ENCODE results near the gene ZNF14.
A peak's percentile ranks its signal among the peaks of the same experiment; 100 is the strongest.
"Not testable (repeated sequence)": the region's sequence is repeated elsewhere in the genome, so short reads cannot be mapped to it uniquely, and the experiment has no call there.

Gene ZNF14

DNA sequence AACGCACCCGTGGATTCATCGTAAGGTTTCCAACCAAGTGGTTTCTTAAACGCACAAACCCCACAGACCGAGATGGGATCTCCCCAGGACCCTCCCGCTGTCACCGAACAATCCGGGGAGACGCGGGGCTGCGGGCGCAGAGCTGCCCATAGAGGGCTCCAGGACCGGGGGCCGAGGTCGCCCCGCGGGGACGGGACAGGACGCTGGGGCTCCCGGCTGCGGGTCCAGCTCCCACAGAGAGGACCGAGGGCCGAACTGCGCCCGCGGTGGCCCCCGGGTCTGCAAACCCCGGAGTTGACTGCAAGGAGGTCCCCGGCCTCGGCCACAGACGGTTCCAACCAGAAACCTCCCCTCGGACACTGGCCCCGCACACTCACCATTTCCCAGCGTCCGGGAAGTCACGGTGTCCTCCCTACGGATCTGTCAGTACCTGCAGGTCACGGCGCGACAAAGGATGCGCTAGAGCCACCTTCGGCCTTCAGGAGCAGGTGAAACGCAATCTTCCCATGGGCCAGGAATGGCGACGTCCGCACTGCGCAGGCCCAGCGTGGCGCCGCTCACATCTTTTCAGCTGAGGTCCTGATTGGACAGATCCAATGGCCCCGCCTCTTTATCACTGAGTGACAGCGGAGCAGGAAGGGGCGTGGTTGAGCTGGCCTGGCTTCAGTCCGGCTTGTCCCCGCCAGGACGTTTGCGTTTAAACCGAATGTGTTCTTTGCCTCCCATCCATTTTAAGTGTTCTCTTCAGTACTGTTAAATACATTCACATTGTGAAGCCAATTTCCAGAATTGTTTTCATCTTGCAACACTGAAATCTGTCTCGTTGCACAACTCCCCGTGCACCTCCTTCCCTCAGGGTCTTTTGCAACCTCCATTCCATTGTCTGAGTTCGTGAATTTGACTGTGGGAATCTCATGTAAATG, at the start of gene ZNF14:
Gene ZNF14 (minus strand): TSS at position 534 of the 923 bp plus-strand sequence. CDS start 154 bp downstream, at position 380.
- peaks cover 27% of the 10 kb centered on the region for H3K36me3 Mint-ChIP-seq
- H3K27ac Mint-ChIP-seq, result peak within 1 kb of the TSS; percentile 96
- H3K9me3 Mint-ChIP-seq, result no peaks in the 10 kb centered on the region
- no peaks in the 10 kb centered on the region for H3K27me3 Mint-ChIP-seq
- H3K4me3 Mint-ChIP-seq, result peak within 1 kb of the TSS; percentile 100
- H3K4me1 Mint-ChIP-seq, result peaks cover 21% of the 10 kb centered on the region

DNA sequence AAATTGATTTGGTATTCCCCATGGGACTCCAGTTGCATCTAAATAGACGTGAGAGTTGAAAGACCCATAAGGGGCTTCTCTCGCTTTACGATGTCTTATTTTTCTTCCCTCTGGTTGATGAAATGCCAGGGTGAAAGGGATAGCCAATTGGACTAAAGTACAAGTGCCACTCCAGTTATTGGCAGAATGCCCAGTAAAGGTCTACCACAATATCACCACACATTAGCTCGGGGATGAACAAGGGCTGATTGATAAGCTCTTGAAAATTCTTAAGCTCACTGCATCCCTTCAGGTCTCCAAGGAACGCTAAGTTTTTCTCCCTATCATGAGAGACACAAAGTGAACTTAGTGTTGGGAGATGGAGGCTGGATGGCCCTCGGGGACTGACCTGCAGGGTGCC, 48.9 kb upstream of the ZNF14 start:
- peak overlapping the region; percentile 26 for H3K4me3 Mint-ChIP-seq
- H3K36me3 Mint-ChIP-seq, result peaks cover 43% of the 10 kb centered on the region
- peaks cover 14% of the 10 kb centered on the region for H3K9me3 Mint-ChIP-seq

DNA sequence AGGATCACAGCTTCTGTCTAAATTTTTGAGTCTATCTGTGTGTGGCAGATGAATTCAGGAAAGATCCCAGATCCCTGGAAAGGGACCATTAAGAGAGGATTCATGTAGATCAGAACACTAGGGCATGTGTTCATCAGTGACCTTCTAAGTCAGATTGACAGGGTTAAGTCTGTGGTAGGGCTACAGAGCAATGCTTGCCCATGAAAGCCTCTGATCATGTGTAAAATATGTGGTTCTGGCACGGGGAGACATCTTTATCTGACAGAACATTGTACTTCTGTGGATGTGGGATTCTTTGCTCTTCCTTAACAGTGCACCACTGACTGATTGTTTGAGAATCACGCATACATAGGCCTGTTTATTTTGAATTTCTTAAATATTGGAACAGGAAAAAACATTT, 45.8 kb upstream of the ZNF14 start:
- H3K36me3 Mint-ChIP-seq, result peaks cover 27% of the 10 kb centered on the region
- H3K27me3 Mint-ChIP-seq, result no peaks in the 10 kb centered on the region
- peaks cover 6% of the 10 kb centered on the region for H3K9me3 Mint-ChIP-seq
- H3K4me1 Mint-ChIP-seq, result peaks cover 69% of the 10 kb centered on the region
- H3K27ac Mint-ChIP-seq, result peak overlapping the region; percentile 52
- peak overlapping the region; percentile 99 for H3K4me3 Mint-ChIP-seq

More for the DNA sequence above, 48.9 kb upstream of the ZNF14 start:
- H3K27ac Mint-ChIP-seq, H3K27me3 Mint-ChIP-seq: not testable (repeated sequence)
- peaks cover 76% of the 10 kb centered on the region for H3K4me1 Mint-ChIP-seq

DNA sequence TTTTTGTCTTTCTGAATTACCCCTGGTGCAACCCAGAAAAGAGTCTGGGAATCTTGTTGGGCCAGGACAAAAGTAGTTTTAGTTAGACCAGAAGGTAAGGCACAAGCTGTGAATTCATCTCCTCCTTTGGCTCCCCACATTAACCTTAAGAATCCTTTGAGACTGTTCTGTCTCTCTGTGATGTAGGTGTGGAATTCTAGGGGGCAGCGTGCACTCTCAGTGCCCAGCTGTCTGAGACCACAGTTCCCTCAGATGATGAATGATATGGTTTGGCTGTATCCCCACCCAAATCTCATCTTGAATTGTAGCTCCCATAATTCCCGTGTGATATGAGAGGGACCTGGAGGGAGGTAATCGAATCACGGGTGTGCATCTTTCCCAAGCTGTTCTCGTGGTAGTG, 44.8 kb upstream of the ZNF14 start:
- H3K27ac Mint-ChIP-seq, result peak overlapping the region; percentile 26
- H3K9me3 Mint-ChIP-seq, result peaks cover 5% of the 10 kb centered on the region
- peak overlapping the region; percentile 99 for H3K4me3 Mint-ChIP-seq
- peaks cover 64% of the 10 kb centered on the region for H3K4me1 Mint-ChIP-seq
- H3K36me3 Mint-ChIP-seq, result peaks cover 27% of the 10 kb centered on the region
- H3K27me3 Mint-ChIP-seq, result no peaks in the 10 kb centered on the region

DNA sequence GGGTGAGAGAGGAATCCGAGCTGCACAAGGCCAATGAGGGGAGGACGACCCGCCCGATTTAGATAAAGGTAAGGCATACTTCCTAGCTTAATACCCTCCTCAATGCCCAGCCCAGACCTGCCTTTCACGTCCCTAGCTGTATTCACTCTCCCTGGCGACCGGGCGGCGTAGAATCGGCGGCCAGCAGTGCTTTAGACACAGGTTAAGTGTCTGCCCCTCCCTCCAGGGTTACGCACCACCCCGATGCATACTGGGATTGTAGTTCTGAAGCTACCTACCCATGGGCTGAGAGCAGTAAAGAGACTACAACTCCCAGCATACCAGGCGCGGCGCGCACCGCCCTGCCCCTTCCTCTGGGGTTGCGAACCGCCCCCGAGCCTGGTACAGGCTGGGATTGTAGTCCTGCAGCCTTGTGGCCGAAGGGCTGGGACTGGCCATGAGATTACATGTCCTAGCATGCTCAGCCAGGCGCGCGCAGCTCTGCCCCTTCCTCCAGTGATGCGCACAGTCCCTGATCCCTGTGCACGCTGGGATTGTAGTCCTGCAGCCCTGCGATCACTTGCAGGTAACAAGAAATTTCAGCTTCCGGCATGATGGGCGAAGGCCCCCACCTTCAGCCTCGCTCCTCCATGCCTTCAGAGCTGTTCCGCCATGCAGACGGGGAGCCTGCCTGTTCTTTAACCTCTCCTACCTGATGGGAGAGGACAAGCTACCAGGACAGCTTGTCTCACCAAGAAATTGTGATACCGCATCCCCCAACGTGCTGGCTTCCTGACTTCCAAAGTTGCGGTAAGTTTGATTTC, 43.5 kb upstream of the ZNF14 start:
- peak overlapping the region; percentile 99 for H3K4me3 Mint-ChIP-seq
- H3K27me3 Mint-ChIP-seq, result no peaks in the 10 kb centered on the region
- peak overlapping the region; percentile 95 for H3K27ac Mint-ChIP-seq
- H3K9me3 Mint-ChIP-seq, result no peaks in the 10 kb centered on the region
- H3K4me1 Mint-ChIP-seq, result peaks cover 52% of the 10 kb centered on the region
- peaks cover 21% of the 10 kb centered on the region for H3K36me3 Mint-ChIP-seq

DNA sequence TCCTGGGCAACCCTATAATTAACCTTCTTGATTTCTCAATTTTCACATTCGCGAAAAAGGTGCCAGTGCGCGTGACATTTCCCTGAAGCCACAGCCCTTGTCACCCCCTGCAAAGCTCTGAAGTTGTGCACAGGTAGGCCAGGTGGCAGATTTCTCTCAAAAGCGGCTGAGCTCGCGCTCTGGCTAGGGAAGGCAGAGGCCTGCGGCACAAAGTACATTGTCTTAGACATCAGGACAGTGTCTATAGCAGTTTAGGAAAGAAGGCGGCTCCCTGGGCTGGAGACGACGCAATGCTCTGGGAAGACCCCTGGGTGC, 42.9 kb upstream of the ZNF14 start:
- H3K36me3 Mint-ChIP-seq, result peaks cover 18% of the 10 kb centered on the region
- H3K9me3 Mint-ChIP-seq, result no peaks in the 10 kb centered on the region
- peaks cover 49% of the 10 kb centered on the region for H3K4me1 Mint-ChIP-seq
- H3K27me3 Mint-ChIP-seq, result no peaks in the 10 kb centered on the region
- peak overlapping the region; percentile 99 for H3K4me3 Mint-ChIP-seq
- H3K27ac Mint-ChIP-seq, result peak overlapping the region; percentile 95

DNA sequence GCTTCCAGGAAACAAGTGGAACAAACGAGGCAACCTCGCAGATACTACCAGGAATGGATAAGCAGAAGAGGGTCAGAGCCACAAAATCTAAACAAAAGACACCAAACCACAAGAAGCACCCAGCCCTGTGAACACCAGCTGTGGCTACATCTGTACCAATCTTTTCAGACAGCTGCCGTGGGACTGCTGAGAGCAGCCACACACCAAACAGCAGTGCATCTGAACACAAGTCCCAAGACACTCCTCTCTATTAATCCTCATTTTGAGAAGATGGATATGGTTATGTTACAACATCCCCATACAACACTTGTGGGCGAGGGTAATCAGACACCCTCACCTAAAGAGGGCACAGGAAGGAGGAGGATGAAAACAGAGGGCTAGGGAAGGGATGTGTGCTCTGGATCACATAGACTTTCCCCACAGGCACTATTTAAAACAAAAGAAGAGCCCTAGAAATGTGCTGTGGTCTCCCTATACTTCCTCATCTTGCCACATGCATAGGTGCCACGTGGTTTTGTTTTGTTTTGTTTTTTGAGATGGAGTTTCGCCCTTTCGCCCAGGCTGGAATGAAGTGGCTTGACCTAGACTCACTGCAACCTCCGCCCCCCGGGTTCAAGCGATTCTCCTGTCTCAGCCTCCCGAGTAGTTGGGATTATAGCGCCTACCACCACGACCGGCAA, 41.6 kb upstream of the ZNF14 start:
- peaks cover 38% of the 10 kb centered on the region for H3K4me1 Mint-ChIP-seq
- H3K27me3 Mint-ChIP-seq, result no peaks in the 10 kb centered on the region
- no peak overlapping the region for H3K4me3 Mint-ChIP-seq
- H3K27ac Mint-ChIP-seq, result no peak overlapping the region
- no peaks in the 10 kb centered on the region for H3K9me3 Mint-ChIP-seq
- peaks cover 10% of the 10 kb centered on the region for H3K36me3 Mint-ChIP-seq

DNA sequence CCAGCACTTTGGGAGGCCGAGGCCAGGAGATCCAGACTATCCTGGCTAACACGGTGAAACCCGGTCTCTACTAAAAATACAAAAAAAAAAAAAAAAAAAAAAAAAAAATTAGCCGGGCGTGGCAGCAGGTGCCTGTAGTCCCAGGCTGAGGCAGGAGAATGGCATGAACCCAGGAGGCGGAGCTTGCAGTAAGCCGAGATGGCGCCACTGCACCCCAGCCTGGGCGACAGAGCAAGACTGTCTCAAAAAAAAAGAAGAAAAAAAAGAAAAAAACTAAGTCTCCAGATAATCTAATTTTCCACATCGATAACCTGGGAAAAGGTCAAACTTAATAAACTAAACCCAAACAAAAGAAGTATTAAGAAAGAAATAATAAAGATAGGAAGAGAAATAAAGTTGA, 39.1 kb upstream of the ZNF14 start:
- not testable (repeated sequence) for H3K9me3 Mint-ChIP-seq, H3K27me3 Mint-ChIP-seq, H3K36me3 Mint-ChIP-seq, H3K4me3 Mint-ChIP-seq, H3K27ac Mint-ChIP-seq
- H3K4me1 Mint-ChIP-seq, result peaks cover 13% of the 10 kb centered on the region

DNA sequence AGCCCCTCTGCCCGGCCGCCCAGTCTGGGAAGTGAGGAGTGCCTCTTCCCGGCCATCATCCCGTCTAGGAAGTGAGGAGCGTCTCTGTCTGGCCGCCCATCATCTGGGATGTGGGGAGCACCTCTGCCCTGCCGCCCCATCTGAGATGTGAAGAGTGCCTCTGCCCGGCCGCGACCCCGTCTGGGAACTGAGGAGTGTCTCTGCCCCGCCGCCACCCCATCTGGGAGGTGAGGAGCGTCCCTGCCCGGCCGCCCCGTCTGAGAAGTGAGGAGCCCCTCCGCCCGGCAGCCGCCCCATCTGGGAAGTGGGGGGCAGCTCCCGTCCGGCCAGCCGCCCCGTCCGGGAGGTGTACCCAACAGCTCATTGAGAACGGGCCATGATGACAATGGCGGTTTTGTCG, 37.1 kb upstream of the ZNF14 start:
- H3K4me1 Mint-ChIP-seq, H3K4me3 Mint-ChIP-seq, H3K27me3 Mint-ChIP-seq, H3K27ac Mint-ChIP-seq, H3K36me3 Mint-ChIP-seq, H3K9me3 Mint-ChIP-seq: not testable (repeated sequence)

DNA sequence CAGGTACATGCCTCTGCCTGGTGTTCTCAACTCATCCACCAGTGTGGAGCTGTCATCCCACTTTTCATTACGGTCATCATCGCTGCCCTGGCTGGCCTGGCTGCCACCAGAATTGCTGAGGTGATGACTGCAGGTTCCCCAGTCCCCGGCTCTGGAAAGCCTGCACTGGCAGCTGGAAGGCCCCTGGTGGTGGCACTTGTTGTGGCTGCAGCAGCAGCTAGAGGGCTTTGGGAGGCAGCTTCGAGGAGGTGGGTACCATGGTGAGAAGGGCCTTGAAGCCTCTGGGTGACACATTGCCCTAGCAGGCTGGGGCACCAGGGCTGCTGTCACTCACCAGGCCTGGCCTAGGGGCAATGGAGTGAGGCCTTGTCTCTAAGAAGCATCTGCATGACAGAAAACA, 25.3 kb upstream of the ZNF14 start:
- Mint-ChIP-seq H3K4me1 (no peaks in the 10 kb centered on the region), H3K27me3 (no peaks in the 10 kb centered on the region), H3K9me3 (no peaks in the 10 kb centered on the region), H3K4me3 (no peak overlapping the region), H3K27ac (no peak overlapping the region), H3K36me3 (peaks cover 6% of the 10 kb centered on the region)

DNA sequence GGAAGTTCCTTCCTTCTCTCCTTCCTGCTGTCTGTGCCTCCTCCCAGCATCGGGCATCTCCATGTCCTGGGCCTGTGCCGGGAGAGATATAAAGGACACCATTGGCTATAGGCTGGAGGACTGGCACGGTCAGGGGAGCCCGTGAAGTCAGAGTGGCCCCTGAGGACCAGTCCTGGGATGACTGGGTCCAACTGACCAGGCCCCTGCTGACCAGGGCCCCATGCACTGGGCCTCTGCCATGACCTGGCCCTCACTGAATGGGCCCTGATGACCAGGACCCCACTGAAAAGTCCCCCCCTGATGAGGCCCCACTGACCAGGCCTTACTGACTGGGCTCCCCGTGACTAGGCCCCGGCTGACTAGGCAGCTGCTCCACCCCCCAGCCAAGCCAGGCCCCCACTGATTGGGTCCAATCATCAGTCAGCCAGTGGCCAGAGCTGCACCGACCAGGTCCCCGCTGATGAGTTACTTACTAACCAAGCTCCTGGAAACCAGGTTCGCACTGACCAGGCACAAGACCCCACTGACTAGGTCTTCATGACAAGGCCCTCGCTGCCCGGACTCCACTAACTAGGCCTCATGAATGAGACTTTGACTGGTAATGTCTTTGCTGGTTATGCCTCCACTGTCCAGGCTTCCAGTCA, 20.0 kb upstream of the ZNF14 start:
- Mint-ChIP-seq H3K27me3 (no peaks in the 10 kb centered on the region), H3K36me3 (no peaks in the 10 kb centered on the region), H3K4me3 (no peak overlapping the region), H3K9me3 (no peaks in the 10 kb centered on the region), H3K27ac (no peak overlapping the region), H3K4me1 (no peaks in the 10 kb centered on the region)

DNA sequence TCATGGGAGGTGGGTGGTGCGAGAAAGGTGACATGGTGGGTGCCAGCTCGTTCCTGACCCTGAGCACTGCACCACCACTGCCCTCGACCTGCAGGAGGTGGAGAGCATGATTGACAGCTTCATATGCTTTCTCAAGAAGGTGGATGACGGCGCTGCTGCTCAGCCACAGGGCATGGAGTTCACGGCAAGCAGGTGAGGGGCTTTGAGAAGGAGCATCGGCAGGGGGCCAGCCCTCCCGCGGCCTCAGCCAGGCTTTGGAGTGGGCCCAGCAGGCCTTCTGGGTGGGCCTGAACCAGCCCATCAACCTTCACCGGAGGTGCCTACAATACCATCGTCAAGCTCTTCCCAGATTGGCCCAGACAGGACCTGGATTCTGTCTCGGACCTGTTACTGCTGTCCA, 18.9 kb upstream of the ZNF14 start:
- Mint-ChIP-seq H3K27ac (no peak overlapping the region), H3K4me1 (no peaks in the 10 kb centered on the region), H3K36me3 (no peaks in the 10 kb centered on the region), H3K27me3 (no peaks in the 10 kb centered on the region), H3K4me3 (no peak overlapping the region), H3K9me3 (no peaks in the 10 kb centered on the region)

DNA sequence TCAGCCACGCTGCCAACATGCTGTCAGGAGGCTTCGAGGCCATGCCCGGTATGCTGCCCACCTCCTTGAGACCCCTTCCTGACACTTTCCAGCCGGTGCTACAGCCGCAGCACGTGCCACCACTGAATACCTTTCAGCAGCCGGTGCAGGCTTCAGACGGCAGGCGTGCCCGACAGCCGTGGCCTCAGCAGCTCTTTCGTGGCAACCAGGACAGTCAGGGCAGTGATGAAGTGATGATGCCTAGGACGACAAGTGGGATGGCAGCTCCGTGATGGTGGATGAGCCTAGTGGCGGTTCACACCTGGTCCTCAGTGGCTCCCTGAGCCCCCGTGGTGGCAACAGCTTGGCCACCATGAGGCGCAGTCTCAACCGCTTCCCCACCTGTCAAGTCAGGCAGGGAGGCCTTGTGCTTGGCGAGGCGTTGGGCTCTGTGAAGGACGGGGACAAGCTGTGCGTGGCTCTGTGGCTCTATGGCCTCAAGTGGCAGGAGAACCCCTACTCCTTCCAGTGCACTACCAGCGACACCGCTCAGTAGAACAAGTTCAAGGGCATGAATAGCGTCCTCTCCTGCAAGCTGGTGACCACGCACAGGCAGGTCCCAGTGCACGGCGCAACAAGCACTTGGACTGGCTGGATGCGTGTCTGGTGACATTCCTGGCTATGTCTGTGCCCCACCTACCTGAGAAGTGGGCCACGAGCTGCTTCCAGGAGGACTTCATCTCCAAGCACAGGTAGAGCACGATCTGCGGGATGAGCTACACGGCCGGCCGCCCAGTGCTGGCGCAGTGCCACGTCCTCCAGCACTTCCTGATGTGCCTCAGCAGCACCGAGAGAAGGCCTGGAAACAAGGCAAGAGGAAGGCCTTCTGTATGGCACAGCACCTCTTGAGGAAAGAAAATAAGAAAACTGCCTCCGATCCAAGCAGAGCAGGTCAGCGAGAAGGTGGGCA, 18.2 kb upstream of the ZNF14 start:
- no peaks in the 10 kb centered on the region for H3K36me3 Mint-ChIP-seq
- no peaks in the 10 kb centered on the region for H3K9me3 Mint-ChIP-seq
- no peaks in the 10 kb centered on the region for H3K4me1 Mint-ChIP-seq
- no peaks in the 10 kb centered on the region for H3K27me3 Mint-ChIP-seq
- no peak overlapping the region for H3K27ac Mint-ChIP-seq
- no peak overlapping the region for H3K4me3 Mint-ChIP-seq

DNA sequence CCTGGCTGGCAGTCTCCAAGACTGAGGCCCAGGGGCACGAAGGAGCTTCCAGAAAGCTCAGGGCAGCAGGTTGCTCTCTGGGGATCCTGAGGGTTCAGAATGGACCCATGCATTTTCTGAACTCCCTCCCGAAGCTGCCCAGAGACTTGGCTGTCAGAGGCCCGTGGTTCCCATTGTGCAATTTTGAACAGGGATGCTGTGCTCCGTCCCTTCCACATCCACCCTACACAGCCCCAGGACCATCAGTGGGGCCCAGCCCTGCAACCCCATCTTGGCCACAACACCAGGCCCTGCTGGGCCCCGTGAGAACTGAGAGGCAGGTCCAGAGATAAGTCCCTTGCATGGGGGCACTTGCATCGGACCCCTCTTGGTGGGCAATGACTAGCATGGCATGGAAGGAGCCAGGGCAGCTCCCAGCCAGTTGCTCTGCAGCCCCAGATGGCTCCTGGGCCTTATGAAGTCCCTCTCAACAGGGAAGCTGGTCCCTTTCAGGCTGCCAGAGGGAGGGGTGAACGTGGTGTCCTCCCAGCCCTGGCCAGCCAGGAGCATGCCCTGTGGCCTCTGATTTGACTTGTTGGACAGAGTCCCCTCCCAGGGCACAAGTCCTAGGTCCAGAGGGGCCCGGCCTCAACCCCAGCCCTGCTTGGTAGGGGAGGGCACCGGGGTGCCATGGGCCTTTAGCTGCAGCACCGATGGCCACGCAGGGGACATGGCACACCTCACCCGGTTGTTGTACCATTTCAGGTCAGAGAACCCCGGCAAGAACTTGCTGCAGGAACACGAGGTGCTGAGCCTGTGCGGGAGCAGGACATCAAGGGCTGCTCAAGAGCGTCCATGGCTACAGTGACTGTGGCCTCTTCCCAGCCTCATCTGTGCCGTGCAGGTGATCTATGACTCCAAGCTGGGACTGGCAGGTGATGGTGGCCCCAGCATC, 17.3 kb upstream of the ZNF14 start:
- H3K4me1 Mint-ChIP-seq, result no peaks in the 10 kb centered on the region
- no peak overlapping the region for H3K4me3 Mint-ChIP-seq
- H3K27ac Mint-ChIP-seq, result no peak overlapping the region
- H3K9me3 Mint-ChIP-seq, result no peaks in the 10 kb centered on the region
- H3K27me3 Mint-ChIP-seq, result no peaks in the 10 kb centered on the region
- no peaks in the 10 kb centered on the region for H3K36me3 Mint-ChIP-seq
